Mesenchymal stem cell (in vitro differentiated cells and primary cell): ENCODE measurements around the gene MRGPRF.

Experiments
- DNase-seq: peaks from one replicate; pipeline ENCODE4 v3.0.0-alpha.2; 2013
- H2AFZ ChIP-seq: one replicate; pipeline ENCODE4 v1.6.1; 2013; ENCODE audit warnings: low read depth, mild to moderate bottlenecking, control low read depth, inconsistent platforms, low read length, moderate library complexity
- H2AK5ac ChIP-seq: 2 replicates; pipeline ENCODE4 v1.6.1; 2013; ENCODE audit warnings: low read length, moderate library complexity, mild to moderate bottlenecking, inconsistent platforms; ENCODE audit not compliant: severe bottlenecking
- H2BK120ac ChIP-seq: one replicate; pipeline ENCODE4 v1.6.1; 2013; ENCODE audit warnings: low read depth, mild to moderate bottlenecking, inconsistent platforms, low read length, moderate library complexity
- H2BK12ac ChIP-seq, 2 experiments: one replicate each; pipeline ENCODE4 v1.6.1; 2013; ENCODE audit warnings: inconsistent platforms in 2 of 2, low read length in 2 of 2, mild to moderate bottlenecking in 2 of 2, moderate library complexity in 2 of 2, control low read depth in 1 of 2
- H2BK15ac ChIP-seq: one replicate; pipeline ENCODE4 v1.6.1; 2013; ENCODE audit warnings: mild to moderate bottlenecking, low read depth, inconsistent platforms; ENCODE audit not compliant: poor library complexity, severe bottlenecking
- H2BK5ac ChIP-seq: 2 replicates; pipeline ENCODE4 v1.6.1; 2013; ENCODE audit warnings: low read depth, mild to moderate bottlenecking, low read length, control low read depth, inconsistent platforms; ENCODE audit not compliant: poor library complexity, severe bottlenecking
- H3K14ac ChIP-seq, 2 experiments: one replicate each; pipeline ENCODE4 v1.6.1; 2013; ENCODE audit warnings: inconsistent platforms in 2 of 2, low read length in 2 of 2, control low read depth in 1 of 2, mild to moderate bottlenecking in 1 of 2, moderate library complexity in 1 of 2
- H3K18ac ChIP-seq, 2 experiments: one replicate each; pipeline ENCODE4 v1.6.1; 2013; ENCODE audit warnings: inconsistent platforms in 2 of 2, low read length in 2 of 2, control low read depth in 1 of 2, low read depth in 1 of 2, mild to moderate bottlenecking in 1 of 2
- H3K23ac ChIP-seq, 2 experiments: one replicate each; pipeline ENCODE4 v1.6.1; 2013; ENCODE audit warnings: inconsistent platforms in 2 of 2, low read length in 2 of 2, mild to moderate bottlenecking in 2 of 2, moderate library complexity in 2 of 2, control low read depth in 1 of 2
- H3K27ac ChIP-seq: 2 replicates; pipeline ENCODE4 v1.5.1; 2013; ENCODE audit warnings: mild to moderate bottlenecking, moderate library complexity, low read length, control low read depth, inconsistent platforms; ENCODE audit not compliant: poor library complexity, severe bottlenecking
- H3K27me3 ChIP-seq, 2 experiments: 2 replicates each; pipeline versions ENCODE4 v1.6.1 to v1.7.0; 2013; ENCODE audit warnings: low read length in 2 of 2, mild to moderate bottlenecking in 2 of 2, moderate library complexity in 2 of 2, control low read depth in 1 of 2, inconsistent platforms in 1 of 2; ENCODE audit not compliant: control insufficient read depth in 1 of 2, insufficient read depth in 1 of 2
- H3K36me3 ChIP-seq, 2 experiments: 2 replicates each; pipeline versions ENCODE4 v1.6.1 to v1.7.0; 2013; ENCODE audit warnings: low read length in 2 of 2, control low read depth in 1 of 2, inconsistent platforms in 1 of 2, low read depth in 1 of 2, mild to moderate bottlenecking in 1 of 2; ENCODE audit not compliant: insufficient read depth in 2 of 2, control insufficient read depth in 1 of 2
- H3K4ac ChIP-seq, 2 experiments: one replicate each; pipeline ENCODE4 v1.6.1; 2013; ENCODE audit warnings: inconsistent platforms in 2 of 2, low read length in 2 of 2, mild to moderate bottlenecking in 2 of 2, moderate library complexity in 2 of 2, control low read depth in 1 of 2, low read depth in 1 of 2
- H3K4me1 ChIP-seq: 2 replicates; pipeline ENCODE4 v1.6.1; 2013; ENCODE audit warnings: low read depth, low read length, control low read depth; ENCODE audit not compliant: control insufficient read depth, insufficient read depth
- H3K4me2 ChIP-seq: 2 replicates; pipeline ENCODE4 v1.6.1; 2013; ENCODE audit warnings: low read length, mild to moderate bottlenecking, inconsistent platforms; ENCODE audit not compliant: poor library complexity, severe bottlenecking
- H3K4me3 ChIP-seq, 2 experiments: 2 replicates each; pipeline versions ENCODE4 v1.5.1 to v1.7.0; 2013; ENCODE audit warnings: low read length in 2 of 2, mild to moderate bottlenecking in 2 of 2, control low read depth in 1 of 2, low read depth in 1 of 2; ENCODE audit not compliant: insufficient read depth in 1 of 2
- H3K79me1 ChIP-seq: replicated peaks from 2 replicates; pipeline ENCODE4 v1.6.1; 2013; ENCODE audit warnings: mild to moderate bottlenecking, control low read depth, low read length, inconsistent platforms; ENCODE audit not compliant: poor library complexity, severe bottlenecking
- H3K9ac ChIP-seq: 2 replicates; pipeline ENCODE4 v1.7.0; 2013; ENCODE audit warnings: mild to moderate bottlenecking, low read length, moderate library complexity
- H3K9me3 ChIP-seq: 2 replicates; pipeline ENCODE4 v1.7.0; 2013; ENCODE audit warnings: mild to moderate bottlenecking, low read length; ENCODE audit not compliant: control insufficient read depth
- H4K8ac ChIP-seq: one replicate; pipeline ENCODE4 v1.6.1; 2013; ENCODE audit warnings: inconsistent platforms, mild to moderate bottlenecking, low read length, moderate library complexity
- H4K91ac ChIP-seq: one replicate; pipeline ENCODE4 v1.6.1; 2013; ENCODE audit warnings: mild to moderate bottlenecking, low read length, inconsistent platforms
- WGBS: methylation state at CpG from one replicate; pipeline ENCODE4 v1.1.7; 2013; ENCODE audit warnings: mixed read lengths; 5-methylcytosine and 5-hydroxymethylcytosine counted together

The MRGPRF gene

DNA sequence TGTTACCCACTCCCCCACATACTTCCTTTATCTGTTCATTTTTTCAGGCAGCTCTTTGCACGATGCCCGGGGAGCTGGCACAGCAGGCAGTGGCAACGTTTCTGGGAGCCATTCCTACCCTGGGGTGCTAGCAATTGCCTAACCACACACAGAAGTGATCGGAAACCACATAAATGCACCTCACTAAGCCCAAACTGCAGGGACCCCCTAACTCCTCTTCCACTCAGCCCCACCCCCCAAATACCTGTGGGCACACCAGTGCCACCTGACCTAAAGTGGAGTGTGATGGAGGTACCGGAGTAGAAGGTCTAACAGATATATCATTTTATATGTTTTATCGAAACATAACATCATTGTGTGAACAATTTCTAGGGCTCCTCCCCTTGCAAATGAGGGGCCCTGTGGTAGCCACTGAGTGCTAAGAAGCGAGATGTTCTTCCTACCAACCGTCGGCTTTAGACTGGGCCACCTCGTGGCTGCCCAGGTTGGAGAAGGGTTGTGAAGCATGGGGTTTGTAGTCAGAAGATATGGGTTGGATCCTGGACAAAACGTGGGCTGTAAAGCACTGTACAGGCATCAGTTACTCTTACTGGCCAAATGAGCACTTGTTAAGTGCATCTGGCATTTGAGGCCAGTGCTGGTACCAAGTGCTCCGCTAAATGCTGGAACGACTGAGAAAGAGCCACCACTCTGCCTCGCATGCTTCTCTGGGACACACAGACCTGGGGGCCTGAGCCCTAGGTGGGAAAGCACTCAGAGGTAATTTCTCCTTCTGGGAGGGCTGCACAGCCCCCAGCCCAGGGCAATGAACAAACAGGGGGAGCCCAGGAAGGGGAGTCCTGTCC, 35.0 kb downstream of the MRGPRF start:
- Histone ChIP-seq H2BK12ac (no peak overlapping the region), H3K23ac (no peak overlapping the region), H3K18ac (no peak overlapping the region), H2BK120ac (no peak overlapping the region), H3K4me1 (no peaks in the 10 kb centered on the region), H2BK15ac (no peak overlapping the region), H4K8ac (no peak overlapping the region), H3K27ac (no peak overlapping the region), H4K91ac (no peak overlapping the region), H3K27me3 (peaks cover 37 to 55% of the 10 kb centered on the region in 2 experiments), H3K4ac (no peak overlapping the region), H3K36me3 (no peaks in the 10 kb centered on the region), H2AK5ac (no peak overlapping the region), H3K4me3 (no peak overlapping the region), H3K9me3 (peaks cover 3% of the 10 kb centered on the region), H3K14ac (no peak overlapping the region), H2AFZ (no peak overlapping the region), H2BK5ac (no peak overlapping the region), H3K4me2 (no peak overlapping the region), H3K9ac (no peak overlapping the region), H3K79me1 (no peaks in the 10 kb centered on the region)
- DNase-seq, result no peak
- 78% methylated on average over 12 of the region's 14 CpGs for WGBS

DNA sequence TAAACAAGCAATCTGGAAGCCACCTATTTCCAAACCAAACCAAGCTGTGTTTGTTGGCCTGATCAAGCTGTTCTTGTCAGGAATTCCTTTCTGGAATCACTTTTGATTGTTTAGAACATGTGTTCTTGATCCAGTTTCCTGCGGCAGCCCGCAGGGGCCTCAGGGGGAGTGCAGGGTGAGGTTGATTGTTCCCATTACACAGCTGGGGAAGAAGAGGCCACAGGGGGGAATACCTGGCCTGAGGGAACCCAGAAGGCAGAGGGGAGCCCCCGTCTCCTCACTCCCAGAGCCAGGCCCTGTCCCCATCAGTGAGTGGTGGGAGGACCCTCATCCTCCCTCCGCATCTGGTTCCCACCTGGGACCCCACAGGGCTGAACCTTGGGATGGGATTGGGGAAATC, 36.5 kb downstream of the MRGPRF start:
- Histone ChIP-seq H2BK15ac (no peak overlapping the region), H3K4me1 (no peaks in the 10 kb centered on the region), H2BK5ac (no peak overlapping the region), H3K23ac (no peak overlapping the region), H3K4me2 (no peak overlapping the region), H4K91ac (no peak overlapping the region), H3K27ac (no peak overlapping the region), H4K8ac (no peak overlapping the region), H3K4me3 (no peak overlapping the region), H3K27me3 (peaks cover 37 to 49% of the 10 kb centered on the region in 2 experiments), H2AK5ac (no peak overlapping the region), H3K18ac (no peak overlapping the region), H3K9ac (no peak overlapping the region), H2BK12ac (no peak overlapping the region), H2AFZ (no peak overlapping the region), H2BK120ac (no peak overlapping the region), H3K79me1 (no peaks in the 10 kb centered on the region), H3K9me3 (no peaks in the 10 kb centered on the region), H3K36me3 (no peaks in the 10 kb centered on the region), H3K4ac (no peak overlapping the region), H3K14ac (no peak overlapping the region)
- 94% methylated on average over 4 of the region's 4 CpGs for WGBS
- no peak for DNase-seq

DNA sequence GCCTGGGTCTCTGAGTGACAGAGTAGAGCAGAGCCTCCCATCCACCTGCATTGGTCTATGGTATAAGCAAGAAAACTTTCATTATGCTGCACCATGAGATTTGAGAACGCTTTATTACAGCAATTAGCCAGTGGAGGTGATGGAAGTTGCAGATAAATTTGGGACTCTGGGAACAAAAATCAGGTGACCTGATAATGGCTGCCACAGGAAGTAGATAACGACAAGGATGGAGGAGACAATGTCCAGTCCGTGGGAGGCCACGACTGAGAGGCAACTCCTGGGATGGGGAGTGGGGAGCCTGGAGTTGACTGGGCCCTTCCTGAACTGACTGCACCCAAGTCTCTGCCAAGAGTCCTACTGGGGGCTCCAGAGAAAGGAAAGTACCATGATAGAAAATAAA, 37.0 kb downstream of the MRGPRF start:
- H3K27me3 ChIP-seq, result peaks cover 40 to 53% of the 10 kb centered on the region in 2 experiments
- no peak overlapping the region for H3K27ac ChIP-seq
- no peak overlapping the region for H2BK15ac ChIP-seq
- no peak overlapping the region for H2AFZ ChIP-seq
- no peak overlapping the region for H2AK5ac ChIP-seq
- DNase-seq, result no peak
- H3K4me2 ChIP-seq, result no peak overlapping the region
- no peak overlapping the region for H3K4ac ChIP-seq
- H3K9ac ChIP-seq, result no peak overlapping the region
- no peak overlapping the region for H3K4me3 ChIP-seq
- H3K9me3 ChIP-seq, result no peaks in the 10 kb centered on the region
- H2BK120ac ChIP-seq, result no peak overlapping the region
- no peak overlapping the region for H3K14ac ChIP-seq
- H3K23ac ChIP-seq, result no peak overlapping the region
- no peaks in the 10 kb centered on the region for H3K4me1 ChIP-seq
- no peaks in the 10 kb centered on the region for H3K79me1 ChIP-seq
- H2BK12ac ChIP-seq, result no peak overlapping the region
- no peak overlapping the region for H3K18ac ChIP-seq
- no peaks in the 10 kb centered on the region for H3K36me3 ChIP-seq
- WGBS, result 84% methylated on average over 4 of the region's 4 CpGs
- H4K91ac ChIP-seq, result no peak overlapping the region
- no peak overlapping the region for H4K8ac ChIP-seq
- no peak overlapping the region for H2BK5ac ChIP-seq

DNA sequence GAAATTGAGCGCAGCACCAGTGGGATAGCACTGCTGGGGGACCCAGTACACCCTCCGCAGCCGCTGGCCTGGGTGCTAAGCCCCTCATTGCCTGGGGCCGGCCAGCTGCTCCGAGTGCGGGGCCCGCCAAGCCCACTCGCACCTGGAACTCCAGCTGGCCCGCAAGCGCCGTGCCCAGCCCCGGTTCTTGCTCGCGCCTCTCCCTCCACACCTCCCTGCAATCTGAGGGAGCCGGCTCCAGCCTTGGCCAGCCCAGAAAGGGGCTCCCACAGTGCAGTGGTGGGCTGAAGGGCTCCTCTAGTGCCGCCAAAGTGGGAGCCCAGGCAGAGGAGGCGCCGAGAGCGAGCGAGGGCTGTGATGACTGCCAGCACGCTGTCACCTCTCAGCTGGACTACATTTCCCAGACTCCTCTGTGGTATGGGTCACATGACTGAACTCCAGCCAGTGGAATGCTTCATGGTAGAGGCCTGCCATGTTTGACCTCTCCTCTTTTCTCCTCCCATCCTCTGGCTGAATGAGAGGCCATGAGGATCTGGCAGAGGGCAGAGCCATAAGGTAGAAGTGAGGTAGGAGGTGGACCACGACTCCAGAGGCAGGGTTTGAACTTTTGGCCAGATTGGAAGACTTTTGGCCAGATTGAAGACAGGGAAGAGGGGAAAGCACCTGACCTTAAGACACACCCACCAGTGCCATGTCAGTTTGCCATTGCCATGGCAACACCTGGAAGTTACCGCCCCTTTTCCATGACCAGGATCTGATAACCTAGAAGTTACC, 38.4 kb downstream of the MRGPRF start:
- no peak overlapping the region for H3K4me2 ChIP-seq
- no peaks in the 10 kb centered on the region for H3K9me3 ChIP-seq
- peak overlapping the region in 1 of 2 experiments; percentile 15 for H3K23ac ChIP-seq
- H4K8ac ChIP-seq, result no peak overlapping the region
- no peak overlapping the region for H2BK15ac ChIP-seq
- H3K4me1 ChIP-seq, result no peaks in the 10 kb centered on the region
- H3K4me3 ChIP-seq, result no peak overlapping the region
- no peak overlapping the region for H4K91ac ChIP-seq
- no peak overlapping the region for H3K14ac ChIP-seq
- WGBS, result 95% methylated on average over 22 of the region's 23 CpGs
- no peak overlapping the region for H3K9ac ChIP-seq
- H2BK120ac ChIP-seq, result no peak overlapping the region
- no peak overlapping the region for H2AFZ ChIP-seq
- no peak overlapping the region for H2BK5ac ChIP-seq
- H2AK5ac ChIP-seq, result no peak overlapping the region
- no peaks in the 10 kb centered on the region for H3K36me3 ChIP-seq
- DNase-seq, result peak; percentile 30
- H3K27me3 ChIP-seq, result peaks cover 36 to 52% of the 10 kb centered on the region in 2 experiments
- no peak overlapping the region for H3K18ac ChIP-seq
- no peaks in the 10 kb centered on the region for H3K79me1 ChIP-seq
- H3K27ac ChIP-seq, result no peak overlapping the region
- no peak overlapping the region for H2BK12ac ChIP-seq
- no peak overlapping the region for H3K4ac ChIP-seq
